ENCODE data around the gene DHX34.

DHX34 gene

DNA sequence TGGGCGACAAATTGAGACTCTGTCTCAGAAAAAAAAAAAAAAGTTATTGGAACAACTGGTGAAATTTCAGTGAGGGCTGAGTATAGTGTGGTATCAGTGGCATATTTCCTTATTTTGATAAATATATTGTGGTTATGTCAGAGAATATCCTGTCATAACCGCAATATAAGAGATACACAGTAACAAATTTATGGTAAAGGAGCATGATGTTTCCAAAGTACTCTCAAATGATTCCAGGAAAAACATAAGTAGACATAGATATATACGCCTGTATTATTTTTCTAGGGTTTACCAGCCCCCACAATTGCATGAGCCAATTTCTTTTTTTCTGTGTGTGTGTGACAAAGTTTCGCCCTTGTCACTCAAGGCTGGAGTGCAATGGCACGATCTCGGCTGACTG is 45.1 kb upstream of the DHX34 start:
- Histone ChIP-seq H3K27me3 (replicated peaks; ENCODE audit: insufficient read depth, low read length) (peaks cover 49% of the 10 kb centered on the region), H3K4me1 (ENCODE audit: low read length) (no peaks in the 10 kb centered on the region), H3K79me2 (ENCODE audit: low read length) (no peaks in the 10 kb centered on the region), H3F3A (ENCODE audit: insufficient read depth, low read length) (no peaks in the 10 kb centered on the region), H3K4me3 (ENCODE audit: low read length) (no peak overlapping the region), H3K9me2 (replicated peaks; ENCODE audit: insufficient read depth, low read length) (no peaks in the 10 kb centered on the region), H3K9me3 (replicated peaks; ENCODE audit: insufficient read depth, low read length) (no peaks in the 10 kb centered on the region), H4K20me1 (ENCODE audit: insufficient read depth, low read length) (no peaks in the 10 kb centered on the region), H3K36me3 (replicated peaks; ENCODE audit: insufficient read depth, low read length) (no peaks in the 10 kb centered on the region), H3K27ac (ENCODE audit: low read length) (no peak overlapping the region), H3K9ac (ENCODE audit: low read length) (no peak overlapping the region), H3K4me2 (ENCODE audit: low read depth, low read length) (no peak overlapping the region), H2AFZ (ENCODE audit: low read length) (no peak overlapping the region)
- TF ChIP-seq EZH2phosphoT487 (IDR thresholded peaks at IDR 0.05; ENCODE audit: low read length) (no peak), EZH2 (optimal IDR thresholded peaks at IDR 0.05; ENCODE audit: low read depth, low read length) (no peak)
- TF ChIP-seq, protein P1, sequence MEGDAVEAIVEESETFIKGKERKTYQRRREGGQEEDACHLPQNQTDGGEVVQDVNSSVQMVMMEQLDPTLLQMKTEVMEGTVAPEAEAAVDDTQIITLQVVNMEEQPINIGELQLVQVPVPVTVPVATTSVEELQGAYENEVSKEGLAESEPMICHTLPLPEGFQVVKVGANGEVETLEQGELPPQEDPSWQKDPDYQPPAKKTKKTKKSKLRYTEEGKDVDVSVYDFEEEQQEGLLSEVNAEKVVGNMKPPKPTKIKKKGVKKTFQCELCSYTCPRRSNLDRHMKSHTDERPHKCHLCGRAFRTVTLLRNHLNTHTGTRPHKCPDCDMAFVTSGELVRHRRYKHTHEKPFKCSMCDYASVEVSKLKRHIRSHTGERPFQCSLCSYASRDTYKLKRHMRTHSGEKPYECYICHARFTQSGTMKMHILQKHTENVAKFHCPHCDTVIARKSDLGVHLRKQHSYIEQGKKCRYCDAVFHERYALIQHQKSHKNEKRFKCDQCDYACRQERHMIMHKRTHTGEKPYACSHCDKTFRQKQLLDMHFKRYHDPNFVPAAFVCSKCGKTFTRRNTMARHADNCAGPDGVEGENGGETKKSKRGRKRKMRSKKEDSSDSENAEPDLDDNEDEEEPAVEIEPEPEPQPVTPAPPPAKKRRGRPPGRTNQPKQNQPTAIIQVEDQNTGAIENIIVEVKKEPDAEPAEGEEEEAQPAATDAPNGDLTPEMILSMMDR (IDR thresholded peaks at IDR 0.05; ENCODE audit: low read length), result no peak
- DNase-seq, result no peak

GRCh38 chr19:47305309-47305751 is 43.8 kb upstream of the DHX34 start:
- H3K4me3 ChIP-seq (ENCODE audit: low read length), result no peak overlapping the region

GRCh38 chr19:47306303-47306702 is 42.8 kb upstream of the DHX34 start:
- H3K4me1 ChIP-seq (ENCODE audit: low read length), result no peaks in the 10 kb centered on the region
- H3K79me2 ChIP-seq (ENCODE audit: low read length), result no peaks in the 10 kb centered on the region
- H3K27ac ChIP-seq (ENCODE audit: low read length), result no peak overlapping the region
- H4K20me1 ChIP-seq (ENCODE audit: insufficient read depth, low read length), result no peaks in the 10 kb centered on the region
- no peaks in the 10 kb centered on the region for H3K9me3 ChIP-seq (replicated peaks; ENCODE audit: insufficient read depth, low read length)
- H3K9ac ChIP-seq (ENCODE audit: low read length), result no peak overlapping the region
- H3K9me2 ChIP-seq (replicated peaks; ENCODE audit: insufficient read depth, low read length), result no peaks in the 10 kb centered on the region
- H2AFZ ChIP-seq (ENCODE audit: low read length), result no peak overlapping the region
- no peak for DNase-seq
- TF ChIP-seq, protein P1 (IDR thresholded peaks at IDR 0.05; ENCODE audit: low read length), result no peak
- TF ChIP-seq EZH2 (optimal IDR thresholded peaks at IDR 0.05; ENCODE audit: low read depth, low read length) (no peak), EZH2phosphoT487 (IDR thresholded peaks at IDR 0.05; ENCODE audit: low read length) (no peak)
- peaks cover 71% of the 10 kb centered on the region for H3K27me3 ChIP-seq (replicated peaks; ENCODE audit: insufficient read depth, low read length)
- no peak overlapping the region for H3K4me3 ChIP-seq (ENCODE audit: low read length)
- H3K36me3 ChIP-seq (replicated peaks; ENCODE audit: insufficient read depth, low read length), result no peaks in the 10 kb centered on the region
- no peaks in the 10 kb centered on the region for H3F3A ChIP-seq (ENCODE audit: insufficient read depth, low read length)
- no peak overlapping the region for H3K4me2 ChIP-seq (ENCODE audit: low read depth, low read length)

More at GRCh38 chr19:47305309-47305751, 43.8 kb upstream of the DHX34 start:
- Histone ChIP-seq H3K79me2 (ENCODE audit: low read length) (no peaks in the 10 kb centered on the region), H2AFZ (ENCODE audit: low read length) (no peak overlapping the region), H3K4me1 (ENCODE audit: low read length) (no peaks in the 10 kb centered on the region), H3K9me3 (replicated peaks; ENCODE audit: insufficient read depth, low read length) (no peaks in the 10 kb centered on the region), H3K4me2 (ENCODE audit: low read depth, low read length) (peak overlapping the region; percentile 8; the same call in 1 of the 2 replicates), H3K27ac (ENCODE audit: low read length) (no peak overlapping the region), H3F3A (ENCODE audit: insufficient read depth, low read length) (no peaks in the 10 kb centered on the region), H3K9me2 (replicated peaks; ENCODE audit: insufficient read depth, low read length) (no peaks in the 10 kb centered on the region), H4K20me1 (ENCODE audit: insufficient read depth, low read length) (no peaks in the 10 kb centered on the region), H3K9ac (ENCODE audit: low read length) (no peak overlapping the region), H3K27me3 (replicated peaks; ENCODE audit: insufficient read depth, low read length) (peaks cover 61% of the 10 kb centered on the region), H3K36me3 (replicated peaks; ENCODE audit: insufficient read depth, low read length) (no peaks in the 10 kb centered on the region)
- peak; percentile 49 for DNase-seq
- TF ChIP-seq, protein P1 (IDR thresholded peaks at IDR 0.05; ENCODE audit: low read length), result peak; percentile 95
- TF ChIP-seq EZH2phosphoT487 (IDR thresholded peaks at IDR 0.05; ENCODE audit: low read length) (no peak), EZH2 (optimal IDR thresholded peaks at IDR 0.05; ENCODE audit: low read depth, low read length) (no peak)

All from MM.1S (cell line).